ENCODE results near the gene KCNQ5.

- no peak for TF ChIP-seq CTCF (IDR thresholded peaks at IDR 0.05)
- TF ChIP-seq POLR2AphosphoS5 (IDR thresholded peaks at IDR 0.05; ENCODE audit: insufficient read depth in 1 of 2, low read depth in 1 of 2): no peak
Measured at GRCh38 chr6:72788188-72788587, 166.3 kb downstream of the KCNQ5 start.

Measured in vagina (tissue), 2 donors.